Uterus (tissue), 2 donors: ENCODE results near the gene TTC34.
"Not testable (repeated sequence)": the region's sequence is repeated elsewhere in the genome, so short reads cannot be mapped to it uniquely, and the experiment has no call there.

Experiments
- POLR2A ChIP-seq, 2 donors: fragments of 450-650 bp; IDR thresholded peaks; one replicate each; pipeline ENCODE4 v1.6.1; 2016; ENCODE audit warnings: antibody characterized with exemption in 2 of 2, mild to moderate bottlenecking in 1 of 2, moderate library complexity in 1 of 2
- TF ChIP-seq, protein P1 (sequence below), 4 experiments: fragments of 200-600 bp in 2 of 4; fragments of 450-650 bp in 2 of 4; sonication (generic) in 2 of 4; IDR thresholded peaks; one replicate each; pipeline ENCODE4 v1.5.1; 2016 to 2019; ENCODE audit warnings: antibody characterized with exemption in 4 of 4, mild to moderate bottlenecking in 2 of 4, moderate library complexity in 1 of 4

DNA sequence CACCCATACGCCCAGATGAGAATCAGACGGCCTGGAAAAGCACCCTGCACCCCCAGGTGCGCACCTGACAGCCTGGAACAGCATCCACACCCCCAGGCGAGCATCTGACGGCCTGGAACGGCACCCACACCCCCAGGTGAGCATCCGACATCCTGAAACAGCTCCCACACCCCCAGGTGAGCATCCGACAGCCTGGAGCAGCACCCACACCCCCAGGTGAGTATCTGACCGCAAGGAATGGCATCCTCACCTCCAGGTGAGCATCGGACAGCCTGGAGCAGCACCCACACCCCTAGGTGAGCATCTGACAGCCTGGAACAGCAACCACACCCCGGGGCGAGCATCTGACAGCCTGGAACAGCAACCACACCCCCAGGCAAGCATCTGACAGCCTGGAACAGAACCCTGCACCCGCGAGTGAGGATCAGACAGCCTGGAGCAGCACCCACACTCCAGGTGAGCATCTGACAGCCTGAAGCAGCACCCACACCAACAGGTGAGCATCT is 147.0 kb downstream of the TTC34 start:
- TF ChIP-seq, protein P1, sequence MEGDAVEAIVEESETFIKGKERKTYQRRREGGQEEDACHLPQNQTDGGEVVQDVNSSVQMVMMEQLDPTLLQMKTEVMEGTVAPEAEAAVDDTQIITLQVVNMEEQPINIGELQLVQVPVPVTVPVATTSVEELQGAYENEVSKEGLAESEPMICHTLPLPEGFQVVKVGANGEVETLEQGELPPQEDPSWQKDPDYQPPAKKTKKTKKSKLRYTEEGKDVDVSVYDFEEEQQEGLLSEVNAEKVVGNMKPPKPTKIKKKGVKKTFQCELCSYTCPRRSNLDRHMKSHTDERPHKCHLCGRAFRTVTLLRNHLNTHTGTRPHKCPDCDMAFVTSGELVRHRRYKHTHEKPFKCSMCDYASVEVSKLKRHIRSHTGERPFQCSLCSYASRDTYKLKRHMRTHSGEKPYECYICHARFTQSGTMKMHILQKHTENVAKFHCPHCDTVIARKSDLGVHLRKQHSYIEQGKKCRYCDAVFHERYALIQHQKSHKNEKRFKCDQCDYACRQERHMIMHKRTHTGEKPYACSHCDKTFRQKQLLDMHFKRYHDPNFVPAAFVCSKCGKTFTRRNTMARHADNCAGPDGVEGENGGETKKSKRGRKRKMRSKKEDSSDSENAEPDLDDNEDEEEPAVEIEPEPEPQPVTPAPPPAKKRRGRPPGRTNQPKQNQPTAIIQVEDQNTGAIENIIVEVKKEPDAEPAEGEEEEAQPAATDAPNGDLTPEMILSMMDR (IDR thresholded peaks at IDR 0.05) = not testable (repeated sequence)
- not testable (repeated sequence) for TF ChIP-seq POLR2A (IDR thresholded peaks at IDR 0.05)
